HFF-Myc (cell line): ENCODE results near the gene NBPF1.
"Not testable (repeated sequence)": the region's sequence is repeated elsewhere in the genome, so short reads cannot be mapped to it uniquely, and the experiment has no call there.

Experiments
- DNase-seq: peaks from one replicate; pipeline ENCODE4 v3.0.0-alpha.2; 2011; ENCODE audit warnings: low read depth; ENCODE audit errors: extremely low read depth
- H3K4me3 ChIP-seq: replicated peaks from 2 replicates; pipeline ENCODE4 v1.5.1; 2011; ENCODE audit warnings: low read depth, mild to moderate bottlenecking, control low read depth, low read length
- TF ChIP-seq, protein P1 (sequence below): IDR thresholded peaks from 2 replicates; pipeline ENCODE4 v1.5.1; 2012; ENCODE audit warnings: mild to moderate bottlenecking, low read depth, low read length, control low read depth; ENCODE audit errors: missing control alignments

The NBPF1 gene

GRCh38 chr1:16644482-16645270 is 31.3 kb upstream of the NBPF1 start:
- peak overlapping the region; percentile 94 for H3K4me3 ChIP-seq
- peak; percentile 96 for DNase-seq
- TF ChIP-seq, protein P1, sequence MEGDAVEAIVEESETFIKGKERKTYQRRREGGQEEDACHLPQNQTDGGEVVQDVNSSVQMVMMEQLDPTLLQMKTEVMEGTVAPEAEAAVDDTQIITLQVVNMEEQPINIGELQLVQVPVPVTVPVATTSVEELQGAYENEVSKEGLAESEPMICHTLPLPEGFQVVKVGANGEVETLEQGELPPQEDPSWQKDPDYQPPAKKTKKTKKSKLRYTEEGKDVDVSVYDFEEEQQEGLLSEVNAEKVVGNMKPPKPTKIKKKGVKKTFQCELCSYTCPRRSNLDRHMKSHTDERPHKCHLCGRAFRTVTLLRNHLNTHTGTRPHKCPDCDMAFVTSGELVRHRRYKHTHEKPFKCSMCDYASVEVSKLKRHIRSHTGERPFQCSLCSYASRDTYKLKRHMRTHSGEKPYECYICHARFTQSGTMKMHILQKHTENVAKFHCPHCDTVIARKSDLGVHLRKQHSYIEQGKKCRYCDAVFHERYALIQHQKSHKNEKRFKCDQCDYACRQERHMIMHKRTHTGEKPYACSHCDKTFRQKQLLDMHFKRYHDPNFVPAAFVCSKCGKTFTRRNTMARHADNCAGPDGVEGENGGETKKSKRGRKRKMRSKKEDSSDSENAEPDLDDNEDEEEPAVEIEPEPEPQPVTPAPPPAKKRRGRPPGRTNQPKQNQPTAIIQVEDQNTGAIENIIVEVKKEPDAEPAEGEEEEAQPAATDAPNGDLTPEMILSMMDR = peak; percentile 70

GRCh38 chr1:16644193-16644481 is 30.8 kb upstream of the NBPF1 start:
- DNase-seq = no peak
- TF ChIP-seq, protein P1 = no peak
- H3K4me3 ChIP-seq = peak overlapping the region; percentile 94

- not testable (repeated sequence) for DNase-seq
- peak overlapping the region; percentile 94 for H3K4me3 ChIP-seq
Measured at GRCh38 chr1:16643476-16644192, 30.3 kb upstream of the NBPF1 start.

DNA sequence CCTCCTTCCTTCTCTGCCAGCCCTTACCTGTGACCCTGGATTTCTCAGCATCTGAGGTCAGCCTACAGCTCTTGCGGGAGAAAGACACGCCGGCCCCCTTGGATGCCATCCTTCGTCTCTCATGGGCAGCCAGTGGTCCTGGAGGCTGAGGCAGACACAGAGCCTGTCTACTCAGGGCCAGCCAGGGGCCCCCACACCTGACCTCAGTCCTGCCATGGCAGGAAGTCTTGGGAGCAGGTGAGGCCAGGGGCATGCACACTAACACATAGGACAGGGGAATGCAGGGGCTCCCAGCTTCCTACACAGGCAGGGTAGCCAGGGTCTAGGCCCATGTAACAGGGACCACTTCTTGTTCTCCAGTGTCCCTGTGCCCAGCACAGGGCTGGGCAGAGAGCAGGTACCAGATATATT is 29.6 kb upstream of the NBPF1 start:
- peak overlapping the region; percentile 94 for H3K4me3 ChIP-seq
- DNase-seq = not testable (repeated sequence)

DNA sequence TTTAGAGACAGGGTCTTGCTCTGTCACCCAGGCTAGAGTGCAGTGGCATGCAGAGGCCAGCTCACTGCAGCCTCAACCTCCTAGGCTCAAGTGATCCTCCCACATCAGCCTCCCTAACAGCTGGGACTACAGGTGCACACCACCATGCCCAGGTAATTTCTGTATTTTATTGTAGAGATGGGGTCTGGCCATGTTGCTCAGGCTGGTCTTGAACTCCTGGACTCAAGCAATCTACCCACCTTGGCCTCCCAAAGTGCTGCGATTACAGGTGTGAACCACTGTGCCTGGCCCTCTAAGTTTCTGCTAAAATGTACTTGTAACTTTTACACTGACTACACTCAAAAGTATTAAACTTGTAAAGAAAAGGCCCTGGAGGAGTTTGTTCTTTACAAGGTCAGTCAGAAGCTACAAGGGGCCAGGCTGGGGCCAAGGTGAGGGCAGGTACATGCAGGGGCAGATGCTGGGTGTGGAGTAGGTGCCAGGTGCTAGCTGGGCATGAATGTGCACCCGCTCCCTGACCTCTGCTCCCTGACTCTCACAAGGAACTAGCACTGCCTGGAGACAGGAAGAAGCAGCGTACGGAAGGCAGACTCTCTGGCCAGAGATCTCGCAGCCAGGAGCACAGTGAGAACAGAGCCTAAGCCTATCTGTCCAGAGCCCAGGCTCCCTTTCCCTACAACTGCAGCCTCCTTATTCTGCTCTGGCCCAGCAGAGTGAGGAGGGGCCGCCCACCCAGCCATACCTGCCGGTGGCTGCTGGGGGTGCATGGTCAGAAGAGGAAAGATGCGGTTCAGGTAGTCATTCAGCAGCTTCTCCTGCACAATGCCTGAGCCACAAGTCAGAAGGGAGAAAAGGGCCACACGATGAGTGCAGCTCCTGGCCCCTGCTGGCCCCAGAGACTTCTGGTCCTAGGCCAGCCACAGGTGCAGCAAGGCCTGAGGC is 28.9 kb upstream of the NBPF1 start:
- H3K4me3 ChIP-seq = not testable (repeated sequence)

GRCh38 chr1:16641159-16641975 is 28.0 kb upstream of the NBPF1 start:
- H3K4me3 ChIP-seq, DNase-seq: not testable (repeated sequence)

More for the DNA sequence above, 28.9 kb upstream of the NBPF1 start:
- DNase-seq = not testable (repeated sequence)

DNA sequence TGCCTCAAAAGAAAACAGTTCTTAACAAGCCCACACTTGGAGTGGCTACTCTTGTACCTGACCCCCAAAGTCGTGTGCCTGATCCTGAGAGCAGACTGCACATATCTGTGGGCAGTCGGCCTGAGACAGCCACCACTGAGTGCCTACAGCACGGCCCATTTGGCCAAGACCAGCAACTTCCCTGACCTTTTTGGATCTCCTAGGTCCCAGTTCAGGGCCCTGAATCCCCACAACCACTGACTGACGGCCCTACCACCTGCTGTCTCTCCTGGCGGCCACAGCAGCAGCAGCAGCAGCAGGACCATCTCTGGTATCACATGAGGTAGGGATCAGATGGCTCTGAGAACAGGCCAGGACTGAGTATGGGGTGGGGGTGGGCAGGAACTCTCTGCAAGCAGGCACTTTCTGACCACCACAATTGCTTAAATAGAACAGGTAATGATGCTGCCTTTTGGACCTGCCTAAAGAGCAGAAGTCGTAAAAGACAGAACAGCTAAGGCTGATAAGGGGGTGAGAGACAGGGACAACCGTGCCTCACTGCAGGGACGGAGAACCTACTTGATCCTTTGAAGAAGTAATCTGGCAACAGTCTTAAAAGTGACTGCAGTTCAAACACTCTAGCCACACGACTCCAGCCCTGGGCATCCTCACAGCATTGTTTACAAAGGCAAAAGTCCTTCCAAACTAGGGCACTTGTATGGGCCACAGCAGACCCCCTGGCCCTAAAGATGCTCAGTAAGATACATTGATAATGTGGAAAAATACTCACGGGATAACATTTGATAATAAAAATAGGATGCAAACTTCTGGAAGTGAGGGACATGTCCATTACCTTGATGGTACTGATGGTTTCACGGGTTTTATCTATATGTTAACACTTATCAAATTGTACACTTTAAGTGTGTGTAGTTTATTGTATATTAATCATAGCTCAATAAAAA is 26.0 kb upstream of the NBPF1 start:
- DNase-seq, H3K4me3 ChIP-seq: not testable (repeated sequence)

DNA sequence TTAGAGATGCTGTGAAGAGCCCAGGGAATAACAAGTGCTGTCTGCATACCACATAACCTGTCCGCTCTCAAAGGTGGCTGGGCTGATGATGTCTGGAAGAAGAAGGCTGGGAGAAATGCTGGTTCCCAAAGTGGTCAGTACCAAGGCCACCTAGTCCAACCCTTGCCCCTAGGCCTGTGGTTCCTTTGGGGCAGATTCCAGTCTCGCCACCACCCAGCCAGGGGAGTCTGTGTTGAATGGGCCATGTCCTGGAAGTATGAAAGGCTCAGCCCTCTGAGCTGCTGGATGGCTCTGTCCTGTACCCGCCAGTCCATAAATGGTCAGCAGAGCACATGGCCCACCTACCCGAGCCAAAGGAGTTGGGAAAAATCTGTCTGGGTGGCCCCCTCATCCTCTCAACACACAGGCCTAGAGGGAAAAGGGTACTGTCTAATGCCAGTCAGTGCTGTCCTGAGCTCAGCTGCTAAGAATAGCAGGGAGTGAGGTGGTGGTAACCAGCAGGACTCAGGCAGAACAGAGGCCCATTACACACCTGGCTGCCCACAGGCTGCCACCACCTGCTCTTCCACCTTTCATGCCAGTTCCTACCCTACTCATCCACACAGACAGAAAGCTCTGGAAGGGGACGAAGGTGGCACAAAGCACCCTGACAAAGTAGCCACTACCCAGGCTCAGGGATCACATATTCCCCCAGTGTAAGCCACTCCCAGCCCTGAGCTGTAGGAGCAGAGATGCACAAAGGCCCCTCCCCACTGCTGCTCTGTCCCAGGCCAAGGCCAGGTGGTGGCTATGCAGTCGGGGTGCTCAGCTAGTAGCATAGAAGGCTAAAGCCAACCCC is 24.8 kb upstream of the NBPF1 start:
- not testable (repeated sequence) for H3K4me3 ChIP-seq, DNase-seq

DNA sequence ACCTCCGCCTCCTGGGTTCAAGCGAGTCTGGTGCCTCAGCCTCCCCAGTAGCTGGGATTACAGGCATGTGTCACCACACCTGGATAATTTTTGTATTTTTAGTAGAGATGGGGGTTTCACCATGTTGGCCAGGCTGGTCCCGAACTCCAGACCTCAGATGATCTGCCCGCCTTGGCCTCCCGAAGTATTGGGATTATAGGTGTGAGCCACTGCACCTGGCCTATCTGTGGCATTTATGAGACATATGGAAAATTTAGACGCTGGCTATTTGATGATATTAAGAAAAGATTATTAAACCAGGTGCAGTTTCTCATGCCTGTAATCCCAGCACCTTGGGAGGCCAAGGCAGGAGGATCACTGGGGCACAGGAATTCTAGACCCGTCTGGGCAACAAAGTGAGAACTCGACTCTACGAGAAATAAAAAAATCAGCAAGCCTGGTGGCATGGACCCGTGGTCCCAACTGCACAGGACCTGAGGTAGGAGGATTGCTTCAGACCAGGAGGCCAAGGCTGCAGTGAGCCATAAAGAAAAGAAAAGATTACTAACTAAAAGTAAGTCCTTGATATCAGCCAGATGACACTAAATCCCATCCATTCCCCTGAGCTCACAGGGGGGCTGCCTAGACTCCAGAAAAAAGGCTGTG is 23.3 kb upstream of the NBPF1 start:
- H3K4me3 ChIP-seq, DNase-seq: not testable (repeated sequence)

- not testable (repeated sequence) for DNase-seq, H3K4me3 ChIP-seq
Measured at GRCh38 chr1:16635959-16636358, 22.6 kb upstream of the NBPF1 start.

- not testable (repeated sequence) for DNase-seq, H3K4me3 ChIP-seq
Measured at GRCh38 chr1:16633540-16634282, 20.3 kb upstream of the NBPF1 start.
